GM12875 (cell line): ENCODE measurements around the gene ELL3.
A peak's percentile ranks its signal among the peaks of the same experiment; 100 is the strongest.

Experiments used
- H3K4me3 ChIP-seq: one replicate; pipeline ENCODE4 v1.5.1; 2011; ENCODE audit warnings: low read depth, low read length, control low read depth
- TF ChIP-seq, protein P1 (sequence below): IDR thresholded peaks from 2 replicates; pipeline ENCODE4 v1.5.1; 2011; ENCODE audit warnings: low read depth, mild to moderate bottlenecking, control low read depth, inconsistent platforms, low read length, moderate library complexity, borderline replicate concordance; ENCODE audit not compliant: insufficient read depth

ELL3 gene

DNA sequence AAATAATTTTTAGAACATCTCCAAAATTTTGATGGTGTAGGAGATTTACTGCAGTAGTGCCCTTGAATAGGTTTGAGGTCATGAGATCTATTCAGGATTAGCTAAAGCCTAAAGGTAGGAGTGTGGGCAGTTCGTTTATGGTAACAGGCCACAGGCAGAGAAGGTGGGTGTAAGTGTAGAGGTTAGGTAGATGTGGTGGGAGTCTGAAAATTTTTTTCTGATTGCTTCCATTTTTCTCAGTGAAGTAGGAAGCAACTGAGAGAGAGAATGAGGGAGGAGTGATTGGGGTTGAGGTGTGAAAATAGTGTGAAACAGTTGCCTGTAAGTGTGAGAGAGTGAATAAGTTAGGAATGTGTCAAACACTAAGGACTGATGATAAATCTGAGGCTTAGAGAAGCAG is 2.2 kb upstream of the ELL3 start:
- no peak overlapping the region for H3K4me3 ChIP-seq
- TF ChIP-seq, protein P1, sequence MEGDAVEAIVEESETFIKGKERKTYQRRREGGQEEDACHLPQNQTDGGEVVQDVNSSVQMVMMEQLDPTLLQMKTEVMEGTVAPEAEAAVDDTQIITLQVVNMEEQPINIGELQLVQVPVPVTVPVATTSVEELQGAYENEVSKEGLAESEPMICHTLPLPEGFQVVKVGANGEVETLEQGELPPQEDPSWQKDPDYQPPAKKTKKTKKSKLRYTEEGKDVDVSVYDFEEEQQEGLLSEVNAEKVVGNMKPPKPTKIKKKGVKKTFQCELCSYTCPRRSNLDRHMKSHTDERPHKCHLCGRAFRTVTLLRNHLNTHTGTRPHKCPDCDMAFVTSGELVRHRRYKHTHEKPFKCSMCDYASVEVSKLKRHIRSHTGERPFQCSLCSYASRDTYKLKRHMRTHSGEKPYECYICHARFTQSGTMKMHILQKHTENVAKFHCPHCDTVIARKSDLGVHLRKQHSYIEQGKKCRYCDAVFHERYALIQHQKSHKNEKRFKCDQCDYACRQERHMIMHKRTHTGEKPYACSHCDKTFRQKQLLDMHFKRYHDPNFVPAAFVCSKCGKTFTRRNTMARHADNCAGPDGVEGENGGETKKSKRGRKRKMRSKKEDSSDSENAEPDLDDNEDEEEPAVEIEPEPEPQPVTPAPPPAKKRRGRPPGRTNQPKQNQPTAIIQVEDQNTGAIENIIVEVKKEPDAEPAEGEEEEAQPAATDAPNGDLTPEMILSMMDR = no peak

DNA sequence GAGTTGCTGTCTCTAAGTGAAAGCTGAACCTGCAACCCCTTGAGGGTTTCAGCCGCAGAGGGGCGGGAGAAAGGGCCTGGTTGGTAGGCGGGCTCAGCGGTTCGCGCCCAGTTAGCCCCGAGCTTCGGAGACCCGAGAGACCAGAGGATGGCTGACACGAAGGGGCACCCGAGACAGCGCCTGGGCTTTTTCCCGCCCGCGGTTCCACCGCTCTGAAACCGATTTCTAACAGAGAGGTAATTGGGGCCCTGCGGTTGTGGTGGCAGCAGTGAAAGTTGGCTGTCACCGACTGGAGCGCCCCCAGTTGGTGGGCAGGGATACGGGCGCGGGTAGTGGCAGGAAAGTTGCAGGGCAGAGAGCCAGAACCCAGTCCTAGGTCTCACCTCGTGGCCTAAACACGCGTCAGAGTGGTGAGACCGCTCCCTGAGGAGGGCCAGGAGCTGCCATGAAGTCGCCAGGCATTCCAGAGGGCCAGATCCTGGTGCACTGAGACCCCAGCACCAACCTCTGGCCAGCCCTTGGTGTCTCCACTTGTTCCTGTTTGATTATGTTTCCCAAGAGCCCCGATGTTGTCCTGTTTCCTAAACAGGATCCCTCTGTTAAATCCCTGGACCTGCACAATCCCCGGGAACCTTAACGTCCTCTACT is 625 bp upstream of the ELL3 start:
- TF ChIP-seq, protein P1 = peak; percentile 88
- H3K4me3 ChIP-seq = peak overlapping the region; percentile 65

DNA sequence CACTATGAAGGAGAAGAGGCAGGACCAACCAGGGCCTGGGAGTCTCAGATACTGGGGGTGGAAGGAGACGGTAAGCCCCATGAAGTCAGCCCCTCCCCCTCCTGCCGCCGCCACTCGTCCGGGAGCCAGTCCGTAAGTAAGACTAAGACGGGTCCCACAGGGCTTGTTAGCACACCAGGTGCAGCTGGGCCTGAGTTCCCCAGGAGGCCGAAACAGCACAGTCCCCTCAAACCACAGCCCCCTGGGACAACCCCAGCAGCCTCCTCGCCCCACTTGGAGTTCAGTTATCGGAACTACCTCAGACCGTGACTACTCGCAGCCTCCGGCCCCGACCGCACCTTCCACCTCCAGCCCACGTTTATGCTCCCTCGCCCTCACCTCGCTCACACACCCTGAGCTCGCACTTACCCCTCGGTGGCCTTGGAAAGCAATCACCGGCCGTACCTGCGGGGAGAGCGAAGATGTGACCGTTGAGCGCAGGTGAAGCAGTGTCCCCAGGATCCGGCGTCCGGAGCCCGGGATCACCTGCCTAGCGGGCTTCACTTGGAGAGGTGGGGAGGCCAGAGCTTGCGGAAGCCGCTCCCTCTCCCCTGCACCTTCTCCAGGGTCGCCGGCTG is 557 bp downstream of the ELL3 start:
- H3K4me3 ChIP-seq = peak overlapping the region; percentile 65
- TF ChIP-seq, protein P1 = no peak

DNA sequence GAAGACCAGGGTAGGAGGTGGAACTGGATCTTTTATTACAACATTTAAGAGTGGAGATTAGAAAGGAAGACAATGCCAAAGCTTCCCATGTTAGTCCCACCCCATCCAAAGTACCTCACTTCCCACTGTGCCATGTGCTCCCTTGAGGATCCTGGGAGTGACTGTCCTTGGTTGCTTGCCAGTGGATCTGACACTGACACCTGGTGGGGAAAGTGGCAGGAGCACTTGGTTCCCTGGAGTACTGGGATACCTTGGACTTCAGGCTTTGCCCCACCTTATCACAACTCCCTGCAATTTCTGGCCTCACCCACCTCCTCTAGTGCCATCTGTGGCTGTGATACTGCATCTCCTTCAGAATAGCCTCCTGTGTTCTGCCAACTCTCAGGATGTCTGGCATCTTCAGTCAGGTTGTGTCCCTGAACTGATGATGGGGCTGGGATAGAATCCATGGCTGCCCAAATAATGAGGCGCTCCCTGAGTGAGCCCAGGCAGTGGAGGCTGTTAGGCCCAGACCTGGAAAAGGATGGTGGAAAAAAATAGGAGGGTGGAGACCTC is 1.3 kb downstream of the ELL3 start:
- TF ChIP-seq, protein P1 = peak; percentile 22; the same call in 1 of the 2 replicates
- peak overlapping the region; percentile 65 for H3K4me3 ChIP-seq

DNA sequence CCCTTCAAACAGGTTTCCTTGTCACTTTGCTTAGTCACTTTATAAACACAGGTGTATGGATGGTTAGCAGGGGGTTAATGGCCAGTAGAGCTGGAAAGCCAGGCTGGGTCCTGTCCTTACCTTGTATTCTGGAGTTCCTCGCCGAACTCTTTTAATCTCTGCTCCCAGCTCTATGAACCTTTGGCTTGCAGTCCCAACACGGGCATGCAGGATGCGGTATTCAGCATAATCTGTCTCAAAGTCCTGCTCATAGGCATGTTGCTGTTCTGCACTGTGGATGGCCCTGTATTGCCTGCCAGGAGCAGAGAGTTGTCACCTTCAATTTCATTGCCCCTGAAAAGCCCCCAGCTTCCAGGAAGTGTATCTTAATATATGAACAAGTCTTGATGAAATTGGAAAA is 2.7 kb downstream of the ELL3 start:
- H3K4me3 ChIP-seq = no peak overlapping the region
- TF ChIP-seq, protein P1 = no peak

DNA sequence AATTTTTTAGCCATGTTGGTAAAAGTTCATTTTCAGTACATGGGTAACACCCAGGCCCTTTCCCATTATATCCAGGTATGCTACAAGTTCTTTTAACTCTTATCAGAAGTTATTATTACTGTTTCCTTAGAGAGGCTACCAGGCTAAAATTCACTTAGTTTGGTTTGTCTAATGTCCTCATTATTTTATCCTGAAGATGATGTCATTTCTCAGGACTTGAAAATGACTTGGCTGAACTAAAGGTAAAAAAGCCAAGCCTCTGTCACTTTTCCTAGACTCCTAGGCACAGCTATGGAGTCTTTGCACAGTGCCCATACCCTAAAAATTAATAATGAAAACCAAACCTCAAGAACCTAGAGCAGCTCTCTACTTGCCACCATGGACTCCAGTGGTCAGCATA is 4.1 kb downstream of the ELL3 start:
- TF ChIP-seq, protein P1 = no peak
- H3K4me3 ChIP-seq = no peak overlapping the region

DNA sequence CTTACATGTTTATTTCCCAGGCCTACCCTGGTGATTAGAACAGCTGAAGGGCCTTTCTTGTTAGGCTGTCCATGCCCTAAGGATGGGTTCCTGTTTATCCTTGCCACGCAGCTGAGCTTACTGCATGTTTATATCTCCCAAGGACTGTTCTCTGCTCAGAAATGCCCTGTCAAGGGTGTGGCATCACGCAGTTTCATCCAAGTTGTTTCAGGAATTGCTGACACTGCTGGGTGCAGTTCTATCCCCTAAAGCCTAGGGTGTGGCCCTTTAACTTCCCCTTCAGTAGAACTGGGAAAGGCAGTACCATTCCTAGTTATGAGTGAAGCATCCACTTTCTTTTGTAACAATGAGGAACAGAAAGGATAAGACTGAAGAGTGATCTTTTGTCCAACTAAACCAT is 5.0 kb downstream of the ELL3 start:
- TF ChIP-seq, protein P1 = no peak

More for the DNA sequence above, 5.0 kb downstream of the ELL3 start:
- no peak overlapping the region for H3K4me3 ChIP-seq
